COLO668 (cell line): Measurements from ENCODE around the gene GDI2.
A peak's percentile ranks its signal among the peaks of the same experiment; 100 is the strongest.
"Not testable (repeated sequence)": the region's sequence is repeated elsewhere in the genome, so short reads cannot be mapped to it uniquely, and the experiment has no call there.

Experiments
- DNase-seq: peaks from one replicate; lab custom pipeline; 2025; ENCODE audit not compliant: unreplicated experiment; lab: John Stamatoyannopoulos, UW

Gene GDI2

DNA sequence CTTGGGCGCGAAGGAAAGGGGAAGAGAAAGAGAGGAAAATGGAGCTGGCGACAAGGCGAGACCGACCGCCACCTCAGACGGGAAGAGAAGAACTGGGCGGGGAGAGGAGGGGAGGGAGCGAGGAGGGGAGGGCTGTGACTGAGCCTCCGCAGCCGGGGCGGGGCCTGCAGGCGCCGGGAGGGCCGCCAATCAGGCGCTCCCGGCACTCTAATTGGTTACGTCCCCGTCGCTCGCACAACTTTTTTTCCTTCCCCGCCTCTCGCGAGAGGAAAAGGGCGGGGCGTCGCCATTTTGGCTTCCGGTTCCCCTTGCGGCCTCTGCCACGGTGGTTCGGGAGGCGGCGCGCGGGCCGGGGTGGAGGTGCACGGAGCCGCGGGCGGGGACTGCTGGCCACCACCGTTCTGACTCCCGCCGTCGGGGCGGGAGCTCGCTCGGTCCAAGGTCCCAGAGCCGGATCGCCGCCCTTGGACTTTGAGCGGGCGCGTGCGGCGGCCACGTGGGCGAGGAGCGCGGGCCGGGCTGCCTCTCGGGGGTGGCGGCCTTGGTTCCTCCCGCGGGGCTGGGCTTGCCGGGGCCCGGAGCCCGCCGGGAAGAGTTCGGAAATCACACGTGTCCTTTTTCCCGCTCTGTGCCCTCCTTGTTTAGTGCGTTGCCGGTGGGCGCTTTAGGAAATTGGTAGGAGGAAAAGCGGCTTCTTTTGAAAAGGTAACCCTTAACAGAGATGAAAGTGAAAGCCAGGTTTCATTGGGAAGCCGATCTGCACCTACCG, at the start of gene GDI2:
GDI2 (minus strand) TSS at position 94 of the 769 bp plus-strand sequence. CDS start 176 bp downstream, outside the sequence.
- peak; percentile 94 for DNase-seq

DNA sequence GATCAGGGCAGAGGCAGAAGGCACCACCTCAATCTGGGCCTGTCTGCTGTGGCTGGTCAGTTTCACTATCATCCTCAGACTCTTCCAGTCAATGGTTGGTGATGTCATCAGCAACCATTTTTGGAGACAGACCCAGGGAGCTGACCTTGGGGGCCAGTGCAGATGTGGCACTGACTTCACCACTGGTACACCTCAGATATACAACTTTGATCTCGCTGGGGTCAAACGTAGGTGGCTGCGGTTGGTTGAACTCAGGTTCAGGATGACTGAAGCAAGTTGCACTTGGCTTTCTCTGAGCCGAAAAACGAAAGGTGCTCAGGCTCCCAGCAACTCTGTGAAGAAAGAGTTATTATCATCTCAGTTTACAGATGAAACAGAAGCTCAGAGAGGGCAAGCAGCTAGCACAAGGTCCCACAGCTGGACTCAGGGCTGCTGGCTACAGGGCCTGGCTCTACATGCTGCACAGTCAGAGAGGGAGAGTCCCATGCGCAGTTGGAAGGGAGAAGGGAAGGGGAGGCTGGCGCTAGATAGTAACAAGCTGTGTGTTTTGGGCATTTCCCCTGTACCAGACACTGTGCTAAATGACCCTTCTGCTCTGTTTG, 49.2 kb upstream of the GDI2 start:
- DNase-seq, result no peak

DNA sequence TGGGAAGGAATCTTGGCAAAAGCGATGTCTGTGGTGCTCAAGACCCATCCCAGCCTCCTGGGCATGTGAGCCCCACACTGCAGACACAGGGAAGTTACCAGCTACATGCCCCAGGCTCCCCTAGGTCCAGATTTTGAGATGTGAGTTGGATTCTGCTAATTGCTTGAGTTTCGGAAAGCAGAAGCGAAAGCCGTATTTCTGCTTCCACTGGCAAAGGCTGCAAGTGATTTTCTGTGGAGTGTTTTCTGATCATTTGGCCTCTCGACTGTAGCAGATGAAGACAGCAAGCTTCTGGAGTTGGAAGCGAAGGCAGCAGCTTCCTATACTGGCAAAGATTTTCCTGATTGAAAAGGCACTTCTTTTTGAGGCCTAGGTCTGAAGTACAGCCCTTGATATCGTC, 46.8 kb upstream of the GDI2 start:
- no peak for DNase-seq

DNA sequence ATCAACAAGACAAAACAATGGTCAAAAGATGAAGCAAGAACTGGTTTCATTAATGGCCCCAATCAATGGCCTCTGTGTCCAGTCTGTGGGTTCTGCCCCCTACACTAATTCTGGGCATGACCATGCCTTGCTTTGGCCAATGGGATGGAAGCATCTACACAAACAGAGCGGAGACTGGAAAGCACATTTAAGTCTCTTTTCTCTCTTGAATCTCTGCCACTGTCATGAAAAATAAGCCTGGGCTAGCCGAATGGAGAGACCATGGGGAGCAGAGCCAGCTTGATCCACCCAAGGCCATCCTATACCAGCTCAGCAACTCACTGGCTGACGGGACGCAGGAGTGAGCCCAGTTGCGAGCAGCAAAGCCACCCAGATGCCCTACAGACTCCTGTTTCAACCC, 45.6 kb upstream of the GDI2 start:
- DNase-seq, result no peak

DNA sequence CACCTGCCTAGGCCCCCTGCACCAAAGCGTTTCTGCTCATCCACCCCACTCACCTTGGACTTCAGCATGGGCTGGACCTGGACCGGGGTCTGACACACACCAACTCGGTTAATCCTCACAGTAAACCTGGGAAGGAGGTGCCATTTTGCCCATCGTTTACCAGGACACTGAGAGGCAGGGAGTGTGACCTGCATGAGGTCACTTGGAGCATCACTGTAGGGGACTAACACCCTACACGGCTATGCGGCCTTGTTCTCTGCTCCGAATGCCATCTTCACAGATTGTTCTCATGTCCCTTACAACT, 43.4 kb upstream of the GDI2 start:
- no peak for DNase-seq

DNA sequence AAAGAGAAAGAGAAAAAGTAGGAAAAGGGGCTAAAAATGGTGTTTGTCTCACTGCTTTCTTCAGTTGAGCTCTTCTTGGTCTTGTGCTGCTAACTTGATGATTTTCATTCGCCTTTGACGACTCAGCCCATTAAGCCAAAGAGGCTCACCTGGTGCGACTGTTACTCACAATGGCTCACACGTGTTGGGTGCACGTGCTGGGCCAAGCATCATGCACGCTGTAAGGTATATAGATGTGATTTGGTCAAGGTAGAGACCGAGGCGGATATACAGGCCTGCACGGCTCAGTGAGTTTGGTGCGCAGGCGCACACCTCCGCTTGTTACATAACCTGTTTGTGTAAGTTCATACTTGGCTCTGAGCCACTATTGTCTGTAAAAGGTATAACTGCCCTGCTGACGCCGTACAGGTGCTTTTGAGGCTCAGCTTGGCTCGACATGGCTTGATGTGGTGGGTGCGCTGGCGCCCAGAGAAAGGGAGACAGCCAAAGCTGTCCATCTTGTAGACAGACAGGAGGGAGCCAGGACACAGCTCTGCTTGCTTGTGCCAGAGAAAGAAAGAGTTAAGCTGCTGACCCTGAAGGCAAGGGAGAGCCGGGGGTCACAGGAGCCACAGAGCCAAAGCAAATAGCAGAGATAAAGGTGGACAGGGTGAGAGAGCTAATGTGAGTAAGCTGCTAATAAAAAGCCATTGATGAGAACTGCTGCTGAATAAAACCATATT, 42.9 kb upstream of the GDI2 start:
- no peak for DNase-seq

DNA sequence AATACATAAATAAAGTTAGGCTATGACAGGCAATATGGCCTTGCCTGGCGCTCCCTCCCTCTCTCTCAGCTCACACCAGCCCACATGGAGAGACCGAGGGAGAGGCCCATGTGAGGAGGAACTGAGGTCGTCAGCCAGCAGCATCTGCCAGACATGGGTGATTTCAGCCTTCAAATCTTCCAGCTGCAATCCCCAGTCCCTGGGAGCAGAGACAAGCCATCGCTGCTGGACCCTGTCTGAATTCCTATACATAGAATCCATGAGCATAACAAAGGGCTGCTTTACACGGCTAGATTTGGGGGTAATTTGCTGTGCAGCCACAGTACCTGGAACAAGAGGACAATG, 40.9 kb upstream of the GDI2 start:
- DNase-seq, result no peak

DNA sequence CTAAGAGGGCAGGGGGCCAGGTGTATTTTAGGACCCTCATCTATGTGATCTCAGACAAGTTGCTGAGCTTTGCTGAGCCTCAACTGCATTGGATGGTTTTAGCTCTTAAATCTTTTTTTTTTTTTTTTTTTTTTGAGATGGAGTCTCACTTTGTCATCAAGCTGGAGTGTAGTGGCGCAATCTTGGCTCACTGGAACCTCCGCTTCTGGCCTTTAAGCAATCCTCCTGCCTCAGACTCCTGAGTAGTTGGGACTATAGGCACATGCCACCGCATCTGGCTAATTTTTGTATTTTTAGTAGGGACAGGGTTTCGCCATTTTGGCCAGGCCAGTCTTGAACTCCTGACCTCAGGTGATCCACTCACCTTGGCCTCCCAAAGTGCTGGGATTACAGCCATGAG, 33.4 kb upstream of the GDI2 start:
- not testable (repeated sequence) for DNase-seq

DNA sequence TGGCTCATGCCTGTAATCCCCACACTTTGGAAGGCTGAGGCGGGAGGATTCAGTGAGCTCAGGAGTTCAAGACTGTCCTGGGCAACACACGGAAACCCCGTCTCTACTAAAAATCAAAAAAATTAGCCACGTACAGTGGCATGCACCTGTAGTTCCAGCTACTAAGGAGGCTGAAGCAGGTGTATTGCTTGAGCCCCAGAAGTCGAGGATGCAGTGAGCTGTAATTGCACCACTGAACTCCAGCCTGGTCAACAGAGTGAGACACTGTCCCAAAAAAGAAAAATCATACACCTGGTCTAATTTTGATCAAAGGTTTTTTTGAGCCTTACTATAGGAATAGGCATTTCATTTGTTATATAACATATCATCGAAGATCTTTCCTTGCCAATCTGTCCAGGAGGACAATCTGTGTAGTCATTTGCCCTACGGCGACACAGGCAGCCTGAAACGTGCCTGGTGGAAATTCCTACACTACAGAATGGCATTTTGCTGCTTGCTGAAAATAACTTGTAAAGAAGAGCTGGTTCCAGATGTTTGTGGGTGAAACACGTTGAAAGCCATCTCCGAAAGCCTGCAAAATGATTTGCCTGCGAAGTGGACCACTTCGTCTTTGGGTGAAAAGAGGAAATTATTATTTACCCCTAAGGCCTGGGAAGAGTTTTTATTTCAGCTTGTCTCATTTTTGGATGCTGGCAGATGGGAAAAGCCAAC, 31.3 kb upstream of the GDI2 start:
- no peak for DNase-seq

DNA sequence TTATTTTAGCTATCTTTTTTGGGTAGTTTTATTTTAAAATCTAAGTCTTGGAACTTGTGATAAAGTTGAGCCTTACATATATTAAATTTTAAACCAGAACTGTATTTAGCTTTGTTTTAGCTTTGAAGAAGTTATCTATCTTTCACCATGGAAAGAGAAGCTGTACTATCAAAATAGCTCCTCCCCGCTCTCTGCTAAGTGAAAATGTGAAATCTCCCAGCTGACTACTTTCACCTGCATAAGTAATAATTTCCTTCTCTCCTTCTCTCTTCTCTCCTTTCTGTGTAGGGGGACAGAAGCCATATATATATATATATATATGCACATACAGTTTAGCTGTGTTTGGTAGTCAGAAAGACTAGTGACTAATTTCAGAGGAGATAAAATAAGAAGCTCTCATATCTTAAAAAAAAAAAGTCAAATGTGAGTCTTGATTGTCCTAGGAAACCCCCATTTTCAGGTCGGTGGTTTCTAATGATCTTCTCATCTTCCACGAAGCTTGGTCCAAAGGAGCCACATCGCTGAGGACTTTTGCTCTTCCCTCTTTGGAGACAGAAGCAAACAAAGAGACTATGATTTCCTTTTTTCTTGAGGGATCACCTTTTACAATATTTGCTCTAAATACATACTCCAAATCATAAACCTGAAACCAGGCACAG, 30.6 kb upstream of the GDI2 start:
- no peak for DNase-seq

DNA sequence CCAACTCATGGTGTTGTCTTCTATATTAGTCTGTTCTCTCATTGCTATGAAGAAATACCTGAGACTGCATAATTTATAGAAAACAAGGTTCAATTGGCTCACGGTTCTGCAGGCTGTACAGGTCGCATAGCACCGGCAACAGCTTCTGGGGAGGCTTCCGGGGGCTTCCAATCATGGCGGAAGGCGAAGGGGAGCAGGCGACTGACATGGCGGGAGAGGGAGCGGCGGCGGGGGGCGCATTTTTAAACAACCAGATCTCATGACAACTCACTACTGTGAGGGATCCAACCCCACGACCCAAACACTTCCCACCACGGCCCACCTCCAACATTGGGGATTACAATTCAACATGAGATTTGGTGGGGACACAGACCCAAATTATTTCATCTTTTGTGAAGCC, 28.7 kb upstream of the GDI2 start:
- DNase-seq, result no peak

DNA sequence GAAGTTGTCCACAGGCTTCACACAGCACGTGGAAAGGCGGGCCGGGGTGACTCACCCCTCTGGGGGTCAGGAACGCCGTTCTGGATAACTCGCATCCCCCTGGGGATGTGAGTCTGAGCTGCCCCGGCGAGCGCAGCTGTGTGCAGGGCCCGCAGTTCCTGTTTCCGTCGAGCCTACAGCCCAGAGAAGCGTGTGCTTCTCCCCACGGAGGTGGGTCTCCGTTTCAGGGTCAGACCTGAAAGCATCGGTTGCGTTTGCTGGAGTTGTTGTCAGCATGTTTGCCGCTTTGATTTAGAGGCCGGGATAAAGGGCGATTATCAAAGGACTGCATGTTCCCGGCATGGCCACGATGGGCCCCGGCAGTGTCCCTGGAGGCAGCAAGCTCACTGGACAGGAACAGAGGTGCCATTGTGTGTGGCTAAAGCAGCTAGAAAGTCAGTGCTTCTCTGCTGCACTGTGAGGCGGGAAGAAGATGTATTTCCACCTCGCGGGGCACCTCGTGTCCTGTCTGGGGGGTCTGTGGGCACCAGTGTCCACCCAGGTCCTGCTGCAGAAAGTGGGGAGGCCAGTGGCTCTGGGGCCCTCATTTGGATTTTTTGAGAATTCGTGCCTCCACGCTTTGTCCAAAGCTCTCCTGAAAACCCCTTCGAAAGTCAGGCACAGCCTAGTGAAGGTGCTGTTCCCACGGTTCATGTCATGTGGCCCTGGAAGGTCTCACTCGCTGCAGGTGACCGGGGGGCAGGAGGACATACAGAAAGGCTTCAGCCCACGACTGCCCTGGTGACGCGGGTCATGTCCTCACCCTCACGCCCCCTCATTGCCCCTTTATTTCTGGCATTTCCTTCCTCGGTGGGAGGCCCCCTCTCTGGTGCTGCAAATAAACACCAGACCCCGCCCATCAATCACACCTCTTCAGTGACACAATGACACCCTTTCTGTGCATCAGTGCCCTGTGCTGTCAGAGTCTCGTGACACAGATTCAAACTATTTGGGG, 27.4 kb upstream of the GDI2 start:
- DNase-seq, result peak; percentile 7

DNA sequence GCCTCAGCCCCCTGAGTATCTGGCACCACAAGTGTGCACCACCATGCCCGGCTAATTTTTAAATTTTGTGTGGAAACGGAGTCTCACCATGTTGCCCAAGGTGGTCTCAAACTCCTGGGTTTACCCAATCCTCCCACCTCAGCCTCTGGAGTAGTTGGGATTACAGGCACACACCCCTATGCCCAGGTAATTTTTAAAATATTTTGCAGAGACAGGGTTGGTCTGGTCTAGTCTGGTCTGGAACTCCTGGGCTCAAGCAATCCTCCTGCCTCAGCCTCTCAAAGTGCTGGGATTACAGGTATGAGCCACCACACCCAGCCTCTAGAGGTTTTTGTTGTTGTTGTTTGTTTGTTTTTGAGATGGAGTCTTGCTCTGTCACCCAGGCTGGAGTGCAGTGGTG, 22.9 kb upstream of the GDI2 start:
- DNase-seq, result not testable (repeated sequence)

DNA sequence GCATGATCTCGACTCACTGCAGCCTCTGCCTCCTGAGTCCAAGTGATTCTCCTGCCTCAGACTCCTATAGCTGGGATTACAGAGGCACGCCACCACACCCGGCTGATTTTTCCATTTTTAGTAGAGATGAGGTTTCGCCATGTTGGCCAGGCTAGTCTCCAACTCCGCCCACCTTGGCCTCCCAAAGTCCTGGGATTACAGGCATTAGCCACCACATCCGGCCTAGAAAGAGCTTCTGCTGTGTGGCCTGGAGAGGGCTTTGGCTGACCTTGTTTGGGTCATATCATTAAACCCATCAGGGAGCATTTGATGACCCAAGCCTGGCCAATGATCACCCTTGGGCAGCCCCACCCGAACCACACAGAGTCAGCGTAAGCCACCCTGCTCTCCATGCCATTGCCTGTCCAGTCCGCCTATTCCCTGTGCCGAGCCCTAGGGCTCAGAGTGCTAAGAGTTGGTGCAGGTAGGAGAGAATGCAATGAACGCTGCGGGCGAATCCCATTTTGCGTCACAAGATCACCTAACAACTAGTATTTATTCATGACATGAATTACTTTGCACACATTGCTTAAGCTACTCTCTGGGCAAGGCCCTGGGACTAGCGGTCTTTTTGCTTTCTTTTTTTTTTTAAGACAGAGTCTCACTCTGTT, 22.3 kb upstream of the GDI2 start:
- DNase-seq, result no peak

DNA sequence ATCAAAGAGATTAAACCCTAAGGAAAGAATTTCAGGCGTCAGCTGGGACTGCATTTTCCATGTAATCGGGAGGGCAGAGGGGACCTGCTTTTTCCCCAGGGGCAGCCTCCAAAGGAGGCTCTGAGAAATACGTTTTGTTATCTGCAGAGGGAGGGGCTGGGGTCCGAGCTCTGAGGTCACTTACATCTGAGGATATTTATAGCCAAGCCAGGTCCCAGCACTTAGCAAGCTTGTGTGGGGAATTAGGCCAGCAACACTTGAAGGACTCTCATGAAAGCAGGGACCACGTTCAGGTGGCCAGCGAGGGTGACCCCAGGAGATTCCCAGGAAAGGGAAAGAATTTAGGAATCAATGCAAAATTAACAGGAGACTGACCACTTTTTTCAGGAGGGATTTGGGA, 20.6 kb upstream of the GDI2 start:
- no peak for DNase-seq

DNA sequence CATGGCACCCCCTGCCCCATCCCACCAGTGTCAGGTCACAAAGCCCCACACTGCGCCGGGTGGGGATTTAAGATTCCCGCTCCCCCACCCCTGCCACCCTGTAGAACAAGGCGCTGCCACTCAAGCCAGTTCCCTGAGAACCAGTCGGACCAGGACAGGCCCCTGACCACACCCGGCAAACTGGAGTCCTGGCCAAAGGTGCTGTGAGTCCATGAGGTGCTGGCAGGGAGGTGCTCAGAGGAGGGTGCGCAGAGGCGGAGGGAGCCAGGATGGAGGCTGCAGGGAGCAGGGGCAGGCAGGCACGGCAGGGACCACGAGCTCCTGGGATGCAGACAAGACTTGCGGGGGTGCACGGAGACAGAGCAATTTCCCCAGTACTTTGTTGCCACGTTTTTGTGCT, 19.7 kb upstream of the GDI2 start:
- DNase-seq, result no peak

DNA sequence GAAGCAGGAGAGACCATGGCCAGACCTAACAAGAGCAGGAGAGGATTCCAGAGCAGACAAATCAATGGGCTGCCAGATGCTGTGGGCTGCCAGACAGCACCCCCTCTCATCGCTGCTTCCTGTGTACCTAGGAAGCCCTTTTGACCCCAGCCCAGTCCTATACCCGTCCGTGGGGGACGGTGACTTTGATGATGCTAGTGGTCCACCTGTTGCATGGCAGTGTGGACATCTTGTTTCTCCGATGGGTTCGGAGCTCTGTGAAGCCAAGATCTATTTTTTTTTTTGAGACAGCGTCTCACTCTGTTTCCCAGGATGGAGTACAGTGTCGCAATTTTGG, 18.2 kb upstream of the GDI2 start:
- DNase-seq, result no peak

DNA sequence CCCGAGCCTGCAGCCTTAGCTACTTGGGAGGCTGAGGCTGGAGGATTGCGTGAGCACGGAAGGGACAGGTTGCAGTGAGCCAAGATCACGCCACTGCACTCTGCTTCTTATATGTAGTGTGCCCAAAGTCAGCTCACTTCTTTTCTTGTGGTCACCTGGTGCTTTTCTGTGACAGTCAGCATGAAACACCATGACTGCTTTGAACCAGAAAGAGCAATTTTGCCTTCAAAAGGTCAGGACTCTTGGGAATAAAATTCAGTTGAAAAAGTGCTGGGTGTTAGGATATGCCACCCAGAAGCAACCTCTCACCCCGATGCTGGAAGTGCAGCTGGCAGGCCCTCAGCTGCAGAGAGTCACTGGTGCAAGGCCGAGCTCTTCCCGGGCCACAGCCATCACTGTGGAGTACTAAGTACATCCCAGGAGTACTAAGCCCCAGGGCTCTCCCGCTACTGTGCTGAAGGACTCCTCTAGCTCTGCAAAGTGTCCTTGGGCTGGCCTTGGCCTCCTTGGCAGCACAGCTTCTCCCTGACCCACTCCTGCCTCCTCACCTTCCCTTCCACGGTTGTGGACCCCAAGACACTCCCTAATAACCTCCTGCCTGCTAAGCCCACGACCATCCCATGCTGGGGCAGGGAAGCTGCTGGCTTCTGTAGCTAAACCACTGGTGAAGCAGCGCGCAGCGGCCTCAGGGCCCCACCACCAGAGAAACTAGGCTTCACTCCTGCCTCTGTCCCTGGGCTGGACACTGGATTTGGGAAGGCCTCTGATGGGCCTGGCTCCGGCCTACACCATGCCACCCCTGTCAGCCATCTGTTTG, 17.6 kb upstream of the GDI2 start:
- DNase-seq, result no peak

DNA sequence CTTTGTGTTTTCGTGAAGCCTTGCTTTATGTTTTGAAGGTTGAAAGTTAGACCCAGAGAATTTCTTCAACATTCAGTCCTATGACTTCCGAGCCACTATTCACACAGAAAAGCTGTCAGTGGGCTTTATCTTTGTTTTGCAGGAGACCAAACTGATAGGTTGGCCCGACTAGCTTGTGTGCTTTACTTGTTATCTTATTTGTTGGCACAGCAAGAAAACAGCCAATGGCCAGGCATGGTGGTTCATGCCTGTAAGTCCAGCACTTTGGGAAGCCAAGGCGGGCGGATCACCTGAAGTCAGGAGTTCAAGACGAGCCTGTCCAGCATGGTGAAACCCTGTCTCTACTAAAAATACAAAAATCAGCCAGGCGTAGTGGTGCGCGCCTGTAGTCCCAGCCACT, 16.0 kb upstream of the GDI2 start:
- DNase-seq, result no peak
